K562 (cell line): ENCODE measurements around the gene TRMT10A. TPM values are rescaled to one million over a fixed set of nuclear protein-coding genes. Genes with fewer than 3 reads are reported as not detected.

Experiments
- ADNP ChIP-seq: fragments of 200-800 bp; sonication (Bioruptor generic); IDR thresholded peaks from 2 replicates; pipeline ENCODE4 v1.6.1; 2016; ENCODE audit warnings: missing genetic modification characterization, missing compliant biosample characterization
- DACH1 ChIP-seq: fragments of 450-650 bp; IDR thresholded peaks from 2 replicates; pipeline ENCODE4 v1.6.1; 2018; ENCODE audit not compliant: partially characterized antibody
- DIDO1 ChIP-seq: fragments of 450-650 bp; IDR thresholded peaks from 2 replicates; pipeline ENCODE4 v1.6.1; 2016; ENCODE audit warnings: low read depth, missing biosample characterization, missing genetic modification characterization
- DPF2 ChIP-seq: fragments of 450-650 bp; IDR thresholded peaks from 2 replicates; pipeline ENCODE4 v1.6.1; 2016
- HDAC6 ChIP-seq: IDR thresholded peaks from 2 replicates; pipeline ENCODE4 v1.6.1; 2012; ENCODE audit warnings: low read depth, mild to moderate bottlenecking, control low read depth, inconsistent platforms, low read length, moderate library complexity
- MAZ ChIP-seq, 2 experiments: fragments of 450-650 bp in 1 of 2; sonication (generic) in 1 of 2; formaldehyde crosslinking; IDR thresholded peaks in 1 of 2; conservative IDR thresholded peaks in 1 of 2; 2 replicates each; pipeline versions ENCODE4 v1.4.0 to v1.5.0; 2020; ENCODE audit warnings: mild to moderate bottlenecking in 1 of 2, missing genetic modification reagents in 1 of 2
- MBD2 ChIP-seq: sonication (generic); IDR thresholded peaks from 2 replicates; pipeline ENCODE4 v1.6.1; 2016; ENCODE audit warnings: low read depth, borderline replicate concordance
- MXI1 ChIP-seq: IDR thresholded peaks from 2 replicates; pipeline ENCODE4 v1.6.1; 2011; ENCODE audit warnings: low read depth, mild to moderate bottlenecking, improper control_type of control experiment, low read length
- NFIC ChIP-seq: fragments of 450-650 bp; IDR thresholded peaks from 2 replicates; pipeline ENCODE4 v1.6.1; 2017; ENCODE audit warnings: mild to moderate bottlenecking, inconsistent platforms
- PKNOX1 ChIP-seq: fragments of 450-650 bp; IDR thresholded peaks from 2 replicates; pipeline ENCODE4 v1.6.1; 2016
- SP1 ChIP-seq: sonication (generic); formaldehyde crosslinking; IDR thresholded peaks from 2 replicates; pipeline ENCODE4 v1.8.1; 2022; ENCODE audit warnings: mild to moderate bottlenecking, missing genetic modification reagents
- TAF1 ChIP-seq: IDR thresholded peaks from 2 replicates; pipeline ENCODE4 v1.6.1; 2011; ENCODE audit warnings: mild to moderate bottlenecking, low read length, moderate library complexity; ENCODE audit not compliant: insufficient read depth, control insufficient read depth, severe bottlenecking; ENCODE audit errors: extremely low read depth
- ZBTB33 ChIP-seq: sonication (generic); formaldehyde crosslinking; IDR thresholded peaks from 2 replicates; pipeline ENCODE4 v1.8.1; 2023; ENCODE audit warnings: mild to moderate bottlenecking, missing genetic modification reagents
- ZBTB9 ChIP-seq: fragments of 450-650 bp; formaldehyde crosslinking; IDR thresholded peaks from 2 replicates; pipeline ENCODE4 v1.4.0; 2020; ENCODE audit warnings: mild to moderate bottlenecking, moderate library complexity
- ZNF143 ChIP-seq: sonication (generic); formaldehyde crosslinking; IDR thresholded peaks from 2 replicates; pipeline ENCODE4 v1.9.0; 2022; ENCODE audit warnings: mild to moderate bottlenecking, missing genetic modification reagents
- ZNF395 ChIP-seq: fragments of 200-800 bp; sonication (Bioruptor generic); IDR thresholded peaks from 2 replicates; pipeline ENCODE4 v1.6.1; 2017; ENCODE audit warnings: missing genetic modification characterization, missing compliant biosample characterization
- ZNF436 ChIP-seq: fragments of 250-450, 450-650 bp; sonication (Bioruptor Pico); formaldehyde crosslinking; IDR thresholded peaks from 2 replicates; pipeline ENCODE4 v1.7.0; 2020; ENCODE audit warnings: mild to moderate bottlenecking
- ZZZ3 ChIP-seq: fragments of 450-650 bp; IDR thresholded peaks from 2 replicates; pipeline ENCODE4 v1.6.1; 2016; ENCODE audit warnings: antibody characterized with exemption, mild to moderate bottlenecking, moderate library complexity
- polyA plus RNA-seq, 8 experiments: library from polyadenylated mRNA; depleted of rRNA in 4 of 8; stranded (reverse) in 5 of 8; unstranded in 3 of 8; fragments of >200 nt; fragmentation: Nextera tagmentation in 2 of 8; fragmentation: Illumina TruSeq in 1 of 8; extraction: Ambion mirVana in 2 of 8; extraction: Trizol in 1 of 8; gene quantifications; 2 replicates each; pipeline versions ENCODE4 v1.2.1 to v1.2.3, GENCODE V29; 2011 to 2014; ENCODE audit warnings: inconsistent platforms in 1 of 8, missing spikeins in 1 of 8
- total RNA-seq, 7 experiments: library from RNA; depleted of rRNA in 6 of 7; stranded (reverse); fragments of >200 nt in 6 of 7; fragmentation: Illumina TruSeq in 2 of 7; extraction: Trizol in 2 of 7; gene quantifications; 2 replicates each; pipeline versions ENCODE4 v1.2.1 to v1.2.3, GENCODE V29; 2011 to 2021; ENCODE audit warnings: low replicate concordance in 1 of 7

The TRMT10A gene
- total and polyA plus RNA-seq, 9 of the 15 experiments (the other 6 are each of a cell fraction or from before 2014, with no cell fraction given), result 6.5 to 16.1 (median 12.7) TPM

GRCh38 chr4:99563310-99564186 lies at the start of gene TRMT10A (continued):
- TF ChIP-seq MAZ (CRISPR knock-in tag; conservative IDR thresholded peaks at IDR 0.05 in 1 of 2, IDR thresholded peaks at IDR 0.05 in 1 of 2) (peak; percentile 61 to 67; a peak in 3 of 4 replicates), ZZZ3 (no peak), ZNF395 (no peak), HDAC6 (no peak), DPF2 (0 out of 2 replicates have a peak, but pooled peaks have one; percentile 26), ADNP (no peak), ZBTB9 (CRISPR knock-in tag) (0 out of 2 replicates have a peak, but pooled peaks have one; percentile 37), PKNOX1 (peak; percentile 94), ZNF143 (peak; percentile 87), ZNF436 (CRISPR knock-in tag) (no peak), MBD2 (peak; percentile 49), DIDO1 (tag) (peak; percentile 83), DACH1 (peak; percentile 59), NFIC (peak; percentile 94), MXI1 (peak; percentile 16; the same call in 1 of the 2 replicates), SP1 (peak; percentile 81), ZBTB33 (CRISPR knock-in tag) (0 out of 2 replicates have a peak, but pooled peaks have one; percentile 30), TAF1 (peak; percentile 63)
